Lung (tissue), 12 donors: ENCODE data around the gene CENPM. TPM values are rescaled to one million over a fixed set of nuclear protein-coding genes. Genes with fewer than 3 reads are reported as not detected.

Source experiments
- ATAC-seq: fragments of 200-7000 bp; cut with Tn5 transposase; one replicate; pipeline ENCODE4 v1.9.1; 2020; ENCODE audit warnings: moderate number of reproducible peaks; ENCODE audit not compliant: insufficient read depth, low FRiP score
- DNase-seq, 3 donors: peaks; one replicate each; pipeline ENCODE4 v3.0.0-alpha.2; 2013 to 2017
- H3K27ac ChIP-seq, 2 donors: one replicate each; pipeline ENCODE4 v1.5.1; 2013; ENCODE audit warnings: mild to moderate bottlenecking in 2 of 2, moderate library complexity in 2 of 2, control low read depth in 1 of 2, inconsistent platforms in 1 of 2, low read depth in 1 of 2, low read length in 1 of 2
- H3K27me3 ChIP-seq, 3 donors: one replicate each; pipeline ENCODE4 v1.5.1; 2013; ENCODE audit warnings: low read length in 2 of 3; ENCODE audit not compliant: control insufficient read depth in 3 of 3, insufficient read depth in 3 of 3
- H3K36me3 ChIP-seq, 4 donors: one replicate each; pipeline ENCODE4 v1.5.1; 2013; ENCODE audit warnings: low read length in 4 of 4, mild to moderate bottlenecking in 1 of 4, moderate library complexity in 1 of 4; ENCODE audit not compliant: control insufficient read depth in 4 of 4, insufficient read depth in 4 of 4
- H3K4me1 ChIP-seq, 5 donors: one replicate each; pipeline ENCODE4 v1.5.1; 2013; ENCODE audit warnings: low read length in 5 of 5, mild to moderate bottlenecking in 2 of 5, moderate library complexity in 1 of 5; ENCODE audit not compliant: control insufficient read depth in 5 of 5, insufficient read depth in 5 of 5
- H3K4me3 ChIP-seq: one replicate; pipeline ENCODE4 v1.5.1; 2013; ENCODE audit warnings: mild to moderate bottlenecking, control low read depth, moderate library complexity
- H3K9ac ChIP-seq, 2 donors: one replicate each; pipeline ENCODE4 v1.5.1; 2013; ENCODE audit warnings: low read length in 2 of 2, control low read depth in 1 of 2; ENCODE audit not compliant: insufficient read depth in 1 of 2
- H3K9me3 ChIP-seq, 4 donors: one replicate each; pipeline ENCODE4 v1.5.1; 2013; ENCODE audit warnings: low read length in 3 of 4, mild to moderate bottlenecking in 1 of 4, moderate library complexity in 1 of 4; ENCODE audit not compliant: control insufficient read depth in 4 of 4, insufficient read depth in 3 of 4
- CTCF ChIP-seq: IDR thresholded peaks from 2 replicates; pipeline ENCODE4 v1.5.1; 2012; ENCODE audit warnings: mild to moderate bottlenecking; ENCODE audit errors: control extremely low read depth, extremely low read depth
- WGBS, 2 donors: extraction: QIAGEN DNeasy Blood & Tissue Kit; methylation state at CpG; one replicate each; pipeline ENCODE4 v1.1.7; 2013; 5-methylcytosine and 5-hydroxymethylcytosine counted together
- polyA plus RNA-seq, 2 donors: library from polyadenylated mRNA; stranded (reverse); fragments of 200-250 nt; gene quantifications; one replicate each; pipeline ENCODE4 v1.2.1, GENCODE V29; 2013
- total RNA-seq, 2 donors: library from RNA; depleted of rRNA in 1 of 2; stranded (reverse); fragments of >200 nt in 1 of 2; gene quantifications; one replicate each; pipeline ENCODE4 v1.2.1, GENCODE V29; 2014 to 2021
- donor health status: control.
- donor health status: control.
- donor health status: Bipolar disorder and iron deficiency.
- donor health status: healthy.
- donor health status: DM: yes; HTN: yes; CAD: no.

CENPM gene
- total and polyA plus RNA-seq, 4 donors, result 9.9 to 20.5 (median 14.5) TPM

- WGBS, 2 donors, result 79 to 81% methylated on average over 13 of the region's 13 CpGs
- Histone ChIP-seq H3K36me3 (peaks cover 0 to 11% (median 2%) of the 10 kb centered on the region in 4 donors), H3K4me1 (peaks cover 0 to 2% (median 0%) of the 10 kb centered on the region in 5 donors), H3K27ac (peak overlapping the region in 1 of 2 donors; percentile 79), H3K4me3 (no peak overlapping the region), H3K27me3 (no peaks in the 10 kb centered on the region), H3K9me3 (no peaks in the 10 kb centered on the region), H3K9ac (no peak overlapping the region)
- no peak for DNase-seq
- no peak for TF ChIP-seq CTCF
- ATAC-seq, result no peak
Measured at GRCh38 chr22:41939981-41940831, 6.7 kb downstream of the CENPM start.

GRCh38 chr22:41936894-41937169 lies 10.1 kb downstream of the CENPM start:
- DNase-seq (no peak), ATAC-seq (no peak)
- Histone ChIP-seq H3K27ac (no peak overlapping the region), H3K9ac (no peak overlapping the region), H3K36me3 (no peaks in the 10 kb centered on the region), H3K9me3 (no peaks in the 10 kb centered on the region), H3K27me3 (no peaks in the 10 kb centered on the region), H3K4me1 (peaks cover 0 to 2% (median 0%) of the 10 kb centered on the region in 5 donors), H3K4me3 (no peak overlapping the region)
- no peak for TF ChIP-seq CTCF
- 98 to 100% methylated on average over 2 of the region's 2 CpGs for WGBS, 2 donors

GRCh38 chr22:41935509-41935908 lies 11.4 kb downstream of the CENPM start:
- DNase-seq, result no peak
- H3K9ac ChIP-seq, result no peak overlapping the region
- H3K27ac ChIP-seq, result no peak overlapping the region
- H3K4me1 ChIP-seq, result peaks cover 0 to 2% (median 0%) of the 10 kb centered on the region in 5 donors
- ATAC-seq, result no peak
- H3K4me3 ChIP-seq, result no peak overlapping the region
- 92 to 93% methylated on average over 9 of the region's 9 CpGs for WGBS, 2 donors
- no peaks in the 10 kb centered on the region for H3K36me3 ChIP-seq
- H3K27me3 ChIP-seq, result no peaks in the 10 kb centered on the region
- TF ChIP-seq CTCF, result no peak
- H3K9me3 ChIP-seq, result no peaks in the 10 kb centered on the region

GRCh38 chr22:41935015-41935351 lies 12.0 kb downstream of the CENPM start:
- Histone ChIP-seq H3K9ac (no peak overlapping the region), H3K36me3 (no peaks in the 10 kb centered on the region), H3K9me3 (no peaks in the 10 kb centered on the region), H3K4me3 (no peak overlapping the region), H3K4me1 (peaks cover 0 to 2% (median 0%) of the 10 kb centered on the region in 5 donors), H3K27me3 (no peaks in the 10 kb centered on the region), H3K27ac (no peak overlapping the region)
- DNase-seq (no peak), ATAC-seq (no peak)
- TF ChIP-seq CTCF, result no peak
- 85 to 92% methylated on average over 3 to 4 of the region's 4 CpGs for WGBS, 2 donors
